GM20000 (cell line): Measurements from ENCODE around the gene LRRFIP1.

Source experiments
- DNase-seq: peaks from one replicate; pipeline ENCODE4 v3.0.0; 2012; ENCODE audit warnings: low spot score
- CTCF ChIP-seq: IDR thresholded peaks from 2 replicates; pipeline ENCODE4 v1.5.1; 2012; ENCODE audit warnings: mild to moderate bottlenecking, control low read depth; ENCODE audit errors: extremely low read depth, missing control alignments

Gene LRRFIP1

GRCh38 chr2:237711458-237712150, 84.2 kb downstream of the LRRFIP1 start:
- no peak for TF ChIP-seq CTCF

GRCh38 chr2:237712477-237713377, 85.3 kb downstream of the LRRFIP1 start:
- no peak for DNase-seq
- no peak for TF ChIP-seq CTCF

More at GRCh38 chr2:237711458-237712150, 84.2 kb downstream of the LRRFIP1 start:
- no peak for DNase-seq

GRCh38 chr2:237714690-237715458, 87.5 kb downstream of the LRRFIP1 start:
- no peak for TF ChIP-seq CTCF
- DNase-seq = no peak

- TF ChIP-seq CTCF = no peak
- DNase-seq = no peak
Observed at GRCh38 chr2:237715459-237715947, 88.1 kb downstream of the LRRFIP1 start.

GRCh38 chr2:237716011-237716410, 88.6 kb downstream of the LRRFIP1 start:
- no peak for TF ChIP-seq CTCF
- no peak for DNase-seq

- no peak for TF ChIP-seq CTCF
Observed at GRCh38 chr2:237717366-237718276, 90.2 kb downstream of the LRRFIP1 start.

More at GRCh38 chr2:237717366-237718276, 90.2 kb downstream of the LRRFIP1 start:
- DNase-seq = no peak
